Liver (tissue), 9 donors: ENCODE results near the gene SPATA31C1. TPM values are rescaled to one million over a fixed set of nuclear protein-coding genes. Genes with fewer than 3 reads are reported as not detected.
A peak's percentile ranks its signal among the peaks of the same experiment; 100 is the strongest.
"Not testable (repeated sequence)": the region's sequence is repeated elsewhere in the genome, so short reads cannot be mapped to it uniquely, and the experiment has no call there.

Experiments used
- DNase-seq: peaks from one replicate; pipeline ENCODE4 v3.0.0-alpha.2; 2017; ENCODE audit warnings: low spot score
- H3K27ac ChIP-seq, 2 donors: one replicate each; pipeline ENCODE4 v1.7.0; 2013; ENCODE audit warnings: inconsistent platforms in 2 of 2, low read length in 2 of 2, control low read depth in 1 of 2, low read depth in 1 of 2, mild to moderate bottlenecking in 1 of 2
- H3K27me3 ChIP-seq, 4 donors: one replicate each; pipeline versions ENCODE4 v1.6.1 to v1.7.0; 2013; ENCODE audit warnings: low read length in 3 of 4, inconsistent platforms in 1 of 4, mild to moderate bottlenecking in 1 of 4, moderate library complexity in 1 of 4; ENCODE audit not compliant: control insufficient read depth in 4 of 4, insufficient read depth in 4 of 4
- H3K36me3 ChIP-seq, 4 donors: one replicate each; pipeline versions ENCODE4 v1.6.1 to v1.7.0; 2013; ENCODE audit warnings: low read length in 3 of 4, mild to moderate bottlenecking in 3 of 4, low read depth in 1 of 4, moderate library complexity in 1 of 4; ENCODE audit not compliant: control insufficient read depth in 4 of 4, insufficient read depth in 3 of 4
- H3K4me1 ChIP-seq, 4 donors: one replicate each; pipeline versions ENCODE4 v1.6.1 to v1.7.0; 2013; ENCODE audit warnings: low read length in 3 of 4, mild to moderate bottlenecking in 3 of 4, moderate library complexity in 1 of 4; ENCODE audit not compliant: control insufficient read depth in 4 of 4, insufficient read depth in 4 of 4
- H3K4me3 ChIP-seq, 3 donors: one replicate each; pipeline versions ENCODE4 v1.6.1 to v1.7.0; 2013; ENCODE audit warnings: low read length in 3 of 3, control low read depth in 1 of 3, low read depth in 1 of 3, mild to moderate bottlenecking in 1 of 3
- H3K9ac ChIP-seq, 2 donors: one replicate each; pipeline ENCODE4 v1.7.0; 2013; ENCODE audit warnings: low read length in 2 of 2, mild to moderate bottlenecking in 2 of 2, moderate library complexity in 2 of 2, control low read depth in 1 of 2, low read depth in 1 of 2
- H3K9me3 ChIP-seq, 4 donors: one replicate each; pipeline versions ENCODE4 v1.6.1 to v1.7.0; 2013; ENCODE audit warnings: low read length in 3 of 4; ENCODE audit not compliant: control insufficient read depth in 4 of 4
- FOXA1 ChIP-seq: IDR thresholded peaks from 2 replicates; pipeline ENCODE4 v1.6.1; 2016; ENCODE audit warnings: antibody characterized with exemption
- FOXA2 ChIP-seq: IDR thresholded peaks from 2 replicates; pipeline ENCODE4 v1.6.1; 2016; ENCODE audit warnings: antibody characterized with exemption
- GABPA ChIP-seq, 2 donors: IDR thresholded peaks in 1 of 2; conservative IDR thresholded peaks in 1 of 2; 2 replicates each; pipeline ENCODE4 v1.6.1; 2016; ENCODE audit warnings: antibody characterized with exemption in 2 of 2, mild to moderate bottlenecking in 1 of 2, moderate library complexity in 1 of 2
- HNF4A ChIP-seq, 2 donors: conservative IDR thresholded peaks; 2 replicates each; pipeline ENCODE4 v1.6.1; 2016; ENCODE audit warnings: antibody characterized with exemption in 2 of 2, mild to moderate bottlenecking in 2 of 2
- HNF4G ChIP-seq: IDR thresholded peaks from 2 replicates; pipeline ENCODE4 v1.6.1; 2016; ENCODE audit warnings: antibody characterized with exemption
- NR2F2 ChIP-seq: IDR thresholded peaks from 2 replicates; pipeline ENCODE4 v1.6.1; 2016; ENCODE audit warnings: antibody characterized with exemption
- RAD21 ChIP-seq, 2 donors: IDR thresholded peaks; 2 replicates each; pipeline ENCODE4 v1.6.1; 2016; ENCODE audit warnings: antibody characterized with exemption in 2 of 2, mild to moderate bottlenecking in 2 of 2
- RXRA ChIP-seq, 2 donors: IDR thresholded peaks; 2 replicates each; pipeline ENCODE4 v1.6.1; 2017 to 2018; ENCODE audit warnings: antibody characterized with exemption in 2 of 2, mild to moderate bottlenecking in 1 of 2
- SP1 ChIP-seq: IDR thresholded peaks from 2 replicates; pipeline ENCODE4 v1.6.1; 2018; ENCODE audit warnings: antibody characterized with exemption, mild to moderate bottlenecking
- TAF1 ChIP-seq: conservative IDR thresholded peaks from 2 replicates; pipeline ENCODE4 v1.6.1; 2016; ENCODE audit warnings: antibody characterized with exemption, mild to moderate bottlenecking
- YY1 ChIP-seq: IDR thresholded peaks from 2 replicates; pipeline ENCODE4 v1.6.1; 2016; ENCODE audit warnings: antibody characterized with exemption, mild to moderate bottlenecking
- WGBS: extraction: QIAGEN DNeasy Blood & Tissue Kit; methylation state at CpG from one replicate; pipeline ENCODE4 v1.1.7; 2013; 5-methylcytosine and 5-hydroxymethylcytosine counted together
- polyA plus RNA-seq, 2 donors: library from polyadenylated mRNA; stranded (reverse) in 1 of 2; unstranded in 1 of 2; fragments of 200-250 nt in 1 of 2; fragments of >200 nt in 1 of 2; fragmentation: Nextera tagmentation in 1 of 2; extraction: Ambion mirVana in 1 of 2; gene quantifications; one replicate each; pipeline versions ENCODE4 v1.2.1 to v1.2.3, GENCODE V29; 2013 to 2015
- total RNA-seq, 2 donors: library from RNA; depleted of rRNA; stranded (reverse); fragments of >200 nt; gene quantifications; one replicate each; pipeline ENCODE4 v1.2.3, GENCODE V29; 2014
- TF ChIP-seq, protein P1 (sequence below): IDR thresholded peaks from 2 replicates; pipeline ENCODE4 v1.6.1; 2016; ENCODE audit warnings: antibody characterized with exemption
- TF ChIP-seq, protein P2 (sequence below): IDR thresholded peaks from 2 replicates; pipeline ENCODE4 v1.6.1; 2016; ENCODE audit warnings: antibody characterized with exemption
- TF ChIP-seq, protein P3 (sequence below): fragments of 150-350 bp; IDR thresholded peaks from 2 replicates; pipeline ENCODE4 v1.5.1; 2017; ENCODE audit warnings: improper control_type of control experiment, low read depth, low read length; ENCODE audit not compliant: missing input control
- donor health status: healthy.
- donor health status: healthy.
- donor health status: healthy.
- donor health status: healthy.
- donor health status: healthy.

Gene SPATA31C1
- total and polyA plus RNA-seq, 4 donors = 0.05 TPM; not detected in 3

DNA sequence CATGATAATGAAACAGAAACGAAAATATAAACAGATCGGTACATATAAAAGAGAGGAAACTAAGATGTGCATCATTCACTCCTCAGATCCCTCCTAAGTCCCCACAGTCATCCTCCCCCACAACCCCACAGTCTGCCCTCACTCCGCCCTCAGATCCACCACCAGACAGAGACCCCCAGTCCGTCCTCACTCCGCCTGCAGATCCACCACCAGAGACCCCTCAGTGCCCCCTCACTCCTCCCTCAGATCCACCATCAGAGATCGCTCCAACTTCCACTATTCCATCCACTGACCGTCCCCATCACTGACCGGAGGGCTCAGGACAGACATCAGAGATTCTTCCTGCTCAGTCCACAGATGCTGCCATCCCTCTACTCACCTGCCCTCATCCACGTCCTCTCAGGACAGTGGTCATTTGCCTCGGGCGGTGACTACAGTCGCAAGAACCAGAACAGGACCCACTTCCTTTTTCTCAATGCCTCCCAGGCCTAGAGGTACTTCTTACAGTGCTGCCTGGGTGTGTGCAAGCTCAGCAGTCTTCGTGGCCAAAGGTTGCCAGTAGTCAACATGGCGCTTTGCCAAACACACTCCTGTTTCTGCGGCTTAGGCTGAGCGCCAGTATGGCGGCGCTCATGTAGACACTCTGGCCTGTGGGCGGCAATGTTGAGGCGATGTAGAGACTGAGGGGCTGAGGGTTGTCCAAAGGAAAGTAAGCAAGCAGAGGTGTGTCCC is 8.3 kb upstream of the SPATA31C1 start:
- no peak for DNase-seq

DNA sequence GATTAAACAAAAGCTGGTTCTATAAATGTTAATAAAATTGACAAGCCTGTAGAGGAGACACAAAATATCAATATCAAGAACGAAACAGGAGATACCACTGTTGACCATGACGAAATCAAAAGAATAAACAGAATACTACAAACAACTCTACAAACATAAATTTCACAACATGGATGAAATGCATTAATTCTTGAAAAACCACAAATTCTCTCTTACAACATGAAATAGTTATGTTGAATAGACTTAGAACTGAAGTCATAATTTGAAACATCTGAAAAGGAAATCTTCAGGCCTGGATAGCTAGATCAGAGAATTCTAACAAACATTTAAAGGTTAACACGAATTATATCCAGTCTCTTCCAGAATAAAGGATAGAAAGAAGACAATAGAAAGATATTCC is 6.9 kb upstream of the SPATA31C1 start:
- H3K4me1 ChIP-seq = peaks cover 0 to 18% (median 11%) of the 10 kb centered on the region in 4 donors
- no peaks in the 10 kb centered on the region for H3K36me3 ChIP-seq
- TF ChIP-seq, protein P1, sequence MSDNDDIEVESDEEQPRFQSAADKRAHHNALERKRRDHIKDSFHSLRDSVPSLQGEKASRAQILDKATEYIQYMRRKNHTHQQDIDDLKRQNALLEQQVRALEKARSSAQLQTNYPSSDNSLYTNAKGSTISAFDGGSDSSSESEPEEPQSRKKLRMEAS = no peak
- no peak for TF ChIP-seq FOXA2
- no peak for TF ChIP-seq NR2F2
- no peak for TF ChIP-seq FOXA1
- no peak for TF ChIP-seq HNF4G
- TF ChIP-seq HNF4A (conservative IDR thresholded peaks at IDR 0.05) = no peak
- TF ChIP-seq, protein P2, sequence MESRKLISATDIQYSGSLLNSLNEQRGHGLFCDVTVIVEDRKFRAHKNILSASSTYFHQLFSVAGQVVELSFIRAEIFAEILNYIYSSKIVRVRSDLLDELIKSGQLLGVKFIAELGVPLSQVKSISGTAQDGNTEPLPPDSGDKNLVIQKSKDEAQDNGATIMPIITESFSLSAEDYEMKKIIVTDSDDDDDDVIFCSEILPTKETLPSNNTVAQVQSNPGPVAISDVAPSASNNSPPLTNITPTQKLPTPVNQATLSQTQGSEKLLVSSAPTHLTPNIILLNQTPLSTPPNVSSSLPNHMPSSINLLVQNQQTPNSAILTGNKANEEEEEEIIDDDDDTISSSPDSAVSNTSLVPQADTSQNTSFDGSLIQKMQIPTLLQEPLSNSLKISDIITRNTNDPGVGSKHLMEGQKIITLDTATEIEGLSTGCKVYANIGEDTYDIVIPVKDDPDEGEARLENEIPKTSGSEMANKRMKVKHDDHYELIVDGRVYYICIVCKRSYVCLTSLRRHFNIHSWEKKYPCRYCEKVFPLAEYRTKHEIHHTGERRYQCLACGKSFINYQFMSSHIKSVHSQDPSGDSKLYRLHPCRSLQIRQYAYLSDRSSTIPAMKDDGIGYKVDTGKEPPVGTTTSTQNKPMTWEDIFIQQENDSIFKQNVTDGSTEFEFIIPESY = no peak
- TF ChIP-seq, protein P3, sequence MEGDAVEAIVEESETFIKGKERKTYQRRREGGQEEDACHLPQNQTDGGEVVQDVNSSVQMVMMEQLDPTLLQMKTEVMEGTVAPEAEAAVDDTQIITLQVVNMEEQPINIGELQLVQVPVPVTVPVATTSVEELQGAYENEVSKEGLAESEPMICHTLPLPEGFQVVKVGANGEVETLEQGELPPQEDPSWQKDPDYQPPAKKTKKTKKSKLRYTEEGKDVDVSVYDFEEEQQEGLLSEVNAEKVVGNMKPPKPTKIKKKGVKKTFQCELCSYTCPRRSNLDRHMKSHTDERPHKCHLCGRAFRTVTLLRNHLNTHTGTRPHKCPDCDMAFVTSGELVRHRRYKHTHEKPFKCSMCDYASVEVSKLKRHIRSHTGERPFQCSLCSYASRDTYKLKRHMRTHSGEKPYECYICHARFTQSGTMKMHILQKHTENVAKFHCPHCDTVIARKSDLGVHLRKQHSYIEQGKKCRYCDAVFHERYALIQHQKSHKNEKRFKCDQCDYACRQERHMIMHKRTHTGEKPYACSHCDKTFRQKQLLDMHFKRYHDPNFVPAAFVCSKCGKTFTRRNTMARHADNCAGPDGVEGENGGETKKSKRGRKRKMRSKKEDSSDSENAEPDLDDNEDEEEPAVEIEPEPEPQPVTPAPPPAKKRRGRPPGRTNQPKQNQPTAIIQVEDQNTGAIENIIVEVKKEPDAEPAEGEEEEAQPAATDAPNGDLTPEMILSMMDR = no peak
- no peak for TF ChIP-seq RAD21 (IDR thresholded peaks at IDR 0.05)
- TF ChIP-seq SP1 = no peak
- no peak overlapping the region for H3K27ac ChIP-seq
- no peak overlapping the region for H3K9ac ChIP-seq
- WGBS = 49% methylated on average over 3 of the region's 3 CpGs
- H3K9me3 ChIP-seq = no peaks in the 10 kb centered on the region
- no peak overlapping the region for H3K4me3 ChIP-seq
- no peaks in the 10 kb centered on the region for H3K27me3 ChIP-seq
- no peak for DNase-seq

More for the DNA sequence above, 8.3 kb upstream of the SPATA31C1 start:
- TF ChIP-seq GABPA (IDR thresholded peaks at IDR 0.05 in 1 of 2, conservative IDR thresholded peaks at IDR 0.05 in 1 of 2) = no peak
- peak; percentile 84 for TF ChIP-seq FOXA2
- TF ChIP-seq YY1 = peak; percentile 93
- TF ChIP-seq RAD21 (IDR thresholded peaks at IDR 0.05) = peak; percentile 68 to 70
- peak; percentile 76 to 80 for TF ChIP-seq HNF4A (conservative IDR thresholded peaks at IDR 0.05)
- TF ChIP-seq FOXA1 = peak; percentile 92
- TF ChIP-seq RXRA (IDR thresholded peaks at IDR 0.05) = peak; percentile 36 to 61
- TF ChIP-seq HNF4G = no peak
- peak; percentile 58 for TF ChIP-seq SP1
- TF ChIP-seq, protein P3 = peak; percentile 25
- TF ChIP-seq TAF1 = no peak
- Histone ChIP-seq H3K27ac (peak overlapping the region; percentile 64 to 70), H3K9me3 (no peaks in the 10 kb centered on the region), H3K9ac (no peak overlapping the region), H3K4me3 (peak overlapping the region in 2 of 3 donors; percentile 25 to 53), H3K27me3 (no peaks in the 10 kb centered on the region), H3K4me1 (peaks cover 0 to 18% (median 11%) of the 10 kb centered on the region in 4 donors), H3K36me3 (no peaks in the 10 kb centered on the region)
- 64% methylated on average over 20 of the region's 20 CpGs for WGBS

DNA sequence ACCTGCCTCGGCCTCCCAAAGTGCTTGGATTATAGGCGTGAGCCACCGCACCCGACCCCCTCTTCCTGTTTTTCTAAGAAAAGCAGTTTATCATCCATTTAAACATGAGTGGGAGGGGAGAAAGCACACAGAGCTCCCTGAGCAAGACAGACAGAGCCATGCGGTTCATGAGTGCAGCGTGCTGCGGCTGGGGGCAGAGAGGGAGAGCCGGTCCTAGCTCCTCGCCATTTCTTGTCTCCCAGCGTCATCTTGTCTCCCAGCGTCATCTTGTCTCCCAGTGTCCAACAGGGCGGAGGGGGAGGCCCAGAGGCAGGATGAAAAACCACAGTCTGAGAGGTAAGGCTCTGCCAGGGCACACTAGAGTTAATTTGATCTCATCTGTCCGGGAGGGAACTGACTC is 1.3 kb downstream of the SPATA31C1 start:
- H3K36me3 ChIP-seq, H3K9ac ChIP-seq, H3K9me3 ChIP-seq, H3K27ac ChIP-seq, H3K4me3 ChIP-seq, H3K4me1 ChIP-seq, H3K27me3 ChIP-seq, DNase-seq: not testable (repeated sequence)
- WGBS = 83% methylated on average over 12 of the region's 13 CpGs

DNA sequence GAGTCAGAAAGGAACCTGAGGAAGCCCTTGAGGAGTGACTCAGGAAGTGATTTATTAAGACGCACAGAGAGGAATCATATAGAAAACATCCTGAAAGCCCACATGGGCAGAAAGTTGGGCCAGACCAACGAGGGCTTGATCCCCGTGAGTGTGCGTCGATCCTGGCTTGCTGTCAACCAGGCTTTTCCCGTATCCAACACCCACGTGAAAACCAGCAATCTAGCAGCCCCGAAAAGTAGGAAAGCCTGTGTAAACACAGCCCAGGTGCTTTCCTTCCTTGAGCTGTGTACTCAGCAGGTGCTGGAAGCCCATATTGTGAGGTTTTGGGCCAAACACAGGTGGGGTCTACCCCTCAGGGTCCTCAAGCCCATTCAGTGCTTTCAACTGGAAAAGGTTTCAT is 3.8 kb downstream of the SPATA31C1 start:
- H3K4me3 ChIP-seq, H3K9me3 ChIP-seq, H3K9ac ChIP-seq, H3K36me3 ChIP-seq, DNase-seq, H3K27me3 ChIP-seq, H3K27ac ChIP-seq, H3K4me1 ChIP-seq: not testable (repeated sequence)
- WGBS = 85% methylated on average over 8 of the region's 8 CpGs
